Stimulated activated CD8-positive, alpha-beta memory T cell treated with anti-CD3 and anti-CD28 coated beads, Interleukin-15, amount 100 ng/mL, for 48 hours (primary cell): ENCODE data around the gene MYOZ3.

Source experiments
- DNase-seq, 2 donors: peaks; one replicate each; pipeline ENCODE4 v3.0.0-alpha.2; 2020; ENCODE audit warnings: low read depth in 2 of 2

The MYOZ3 gene

GRCh38 chr5:150661086-150661485 lies at the start of gene MYOZ3:
Gene MYOZ3 (plus strand): TSS chr5:150661251. CDS start chr5:150662942, 1,691 bp downstream.
- no peak for DNase-seq

GRCh38 chr5:150612405-150612804 lies 48.6 kb upstream of the MYOZ3 start:
- DNase-seq = no peak

- no peak for DNase-seq
Measured at GRCh38 chr5:150612905-150613670, 48.0 kb upstream of the MYOZ3 start.

GRCh38 chr5:150613991-150614660 lies 46.9 kb upstream of the MYOZ3 start:
- no peak for DNase-seq

GRCh38 chr5:150614661-150615060 lies 46.4 kb upstream of the MYOZ3 start:
- DNase-seq = no peak

GRCh38 chr5:150615141-150615699 lies 45.8 kb upstream of the MYOZ3 start:
- DNase-seq = no peak

- DNase-seq = no peak
Measured at GRCh38 chr5:150616024-150616470, 45.0 kb upstream of the MYOZ3 start.

- no peak for DNase-seq
Measured at GRCh38 chr5:150616506-150616905, 44.5 kb upstream of the MYOZ3 start.

- DNase-seq = no peak
Measured at GRCh38 chr5:150618163-150618562, 42.9 kb upstream of the MYOZ3 start.

- no peak for DNase-seq
Measured at GRCh38 chr5:150618588-150619281, 42.3 kb upstream of the MYOZ3 start.

GRCh38 chr5:150619359-150620230 lies 41.5 kb upstream of the MYOZ3 start:
- no peak for DNase-seq

- no peak for DNase-seq
Measured at GRCh38 chr5:150621301-150621700, 39.8 kb upstream of the MYOZ3 start.

- no peak for DNase-seq
Measured at GRCh38 chr5:150622157-150622556, 38.9 kb upstream of the MYOZ3 start.

GRCh38 chr5:150623152-150623877 lies 37.7 kb upstream of the MYOZ3 start:
- no peak for DNase-seq

GRCh38 chr5:150623878-150624216 lies 37.2 kb upstream of the MYOZ3 start:
- no peak for DNase-seq

- no peak for DNase-seq
Measured at GRCh38 chr5:150624334-150625163, 36.5 kb upstream of the MYOZ3 start.

GRCh38 chr5:150625164-150625535 lies 35.9 kb upstream of the MYOZ3 start:
- no peak for DNase-seq

- no peak for DNase-seq
Measured at GRCh38 chr5:150625831-150626746, 35.0 kb upstream of the MYOZ3 start.

GRCh38 chr5:150626853-150627276 lies 34.2 kb upstream of the MYOZ3 start:
- DNase-seq = no peak
